A549 (cell line): ENCODE results near the gene SLC19A1.

Source experiments
- CEBPB ChIP-seq, 2 experiments: fragments of >200 bp in 1 of 2; sonication (Bioruptor Twin) in 1 of 2; formaldehyde crosslinking in 1 of 2; IDR thresholded peaks; 2 replicates each; pipeline ENCODE4 v1.6.1; 2012 to 2016
- CTCF ChIP-seq: fragments of >200 bp; sonication (Bioruptor Twin); formaldehyde crosslinking; IDR thresholded peaks from 3 replicates; pipeline ENCODE4 v1.5.1; 2016
- EP300 ChIP-seq, 2 experiments: fragments of >200 bp; sonication (Bioruptor Twin); formaldehyde crosslinking; IDR thresholded peaks; 2 replicates in 1 of 2; 3 replicates in 1 of 2; pipeline ENCODE4 v1.6.1; 2016 to 2017
- FOSL2 ChIP-seq, 2 experiments: fragments of 450-650 bp in 1 of 2; fragments of >200 bp in 1 of 2; sonication (Bioruptor Twin) in 1 of 2; formaldehyde crosslinking; IDR thresholded peaks; 2 replicates each; pipeline versions ENCODE4 v1.5.0 to v1.6.1; 2016 to 2020; ENCODE audit warnings: mild to moderate bottlenecking in 1 of 2, moderate library complexity in 1 of 2
- MAX ChIP-seq: IDR thresholded peaks from 2 replicates; pipeline ENCODE4 v1.6.1; 2012
- NPAS2 ChIP-seq: fragments of 250-450 bp; sonication (Bioruptor Pico); IDR thresholded peaks from 2 replicates; pipeline ENCODE4 v1.8.0; 2022; ENCODE audit warnings: mild to moderate bottlenecking, moderate library complexity, borderline replicate concordance
- REST ChIP-seq: fragments of 200-600 bp; sonication (generic); IDR thresholded peaks from 2 replicates; pipeline ENCODE4 v1.6.1; 2016; ENCODE audit warnings: antibody characterized with exemption, mild to moderate bottlenecking, moderate library complexity

GRCh38 chr21:45496968-45497845 lies 45.0 kb downstream of the SLC19A1 start:
- no peak for TF ChIP-seq CTCF
- no peak for TF ChIP-seq MAX
- no peak for TF ChIP-seq CEBPB (IDR thresholded peaks at IDR 0.05)
- TF ChIP-seq FOSL2 (IDR thresholded peaks at IDR 0.05): no peak
- TF ChIP-seq FOSL2 (CRISPR knock-in tag; IDR thresholded peaks at IDR 0.05): no peak
- no peak for TF ChIP-seq EP300 (IDR thresholded peaks at IDR 0.05)
- no peak for TF ChIP-seq REST
- no peak for TF ChIP-seq NPAS2 (CRISPR knock-in tag)
